ENCODE results near the gene ING4.

ING4 gene

DNA sequence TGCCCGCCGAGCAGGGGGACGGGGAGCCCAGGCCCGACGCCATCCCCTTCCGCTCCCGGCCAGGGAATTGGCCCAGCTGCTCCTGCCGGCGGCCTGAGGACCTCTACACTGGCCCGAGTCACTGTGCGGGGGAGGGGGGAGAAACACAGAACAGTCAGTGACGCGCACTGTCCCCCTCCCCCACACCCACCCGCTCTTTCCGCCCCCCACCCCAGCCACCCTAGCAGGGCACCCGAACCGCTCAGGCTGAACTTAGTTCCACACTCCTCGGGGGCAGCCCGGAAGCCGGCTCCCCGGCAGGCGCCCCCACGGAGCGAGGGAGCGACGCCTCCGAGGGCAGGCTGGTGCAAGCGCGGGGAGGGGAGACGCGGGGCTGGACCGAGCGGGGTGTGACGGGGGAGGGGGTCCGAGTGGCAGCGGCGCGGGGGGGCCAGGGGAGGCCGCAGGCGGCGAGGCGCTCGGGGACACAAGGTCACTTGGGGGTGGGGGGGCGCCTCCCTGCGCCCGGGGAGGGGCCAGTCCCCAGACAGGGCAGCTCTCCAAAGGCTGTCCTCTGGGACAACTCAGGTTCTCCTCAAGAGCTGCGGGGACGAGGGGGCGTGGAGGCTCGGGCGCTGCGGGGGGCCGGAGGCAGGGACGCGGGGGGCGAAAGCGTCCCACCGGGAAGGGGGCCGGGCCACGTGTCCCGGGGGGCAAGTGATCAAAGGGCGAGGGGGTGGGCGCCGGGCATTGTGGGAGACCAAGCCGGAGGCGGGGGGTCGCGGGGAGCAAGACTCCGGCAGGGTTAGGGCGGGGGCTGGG lies 56.4 kb downstream of the ING4 start:
- H3K27ac ChIP-seq = peak overlapping the region; percentile 89
- TF ChIP-seq, protein P1, sequence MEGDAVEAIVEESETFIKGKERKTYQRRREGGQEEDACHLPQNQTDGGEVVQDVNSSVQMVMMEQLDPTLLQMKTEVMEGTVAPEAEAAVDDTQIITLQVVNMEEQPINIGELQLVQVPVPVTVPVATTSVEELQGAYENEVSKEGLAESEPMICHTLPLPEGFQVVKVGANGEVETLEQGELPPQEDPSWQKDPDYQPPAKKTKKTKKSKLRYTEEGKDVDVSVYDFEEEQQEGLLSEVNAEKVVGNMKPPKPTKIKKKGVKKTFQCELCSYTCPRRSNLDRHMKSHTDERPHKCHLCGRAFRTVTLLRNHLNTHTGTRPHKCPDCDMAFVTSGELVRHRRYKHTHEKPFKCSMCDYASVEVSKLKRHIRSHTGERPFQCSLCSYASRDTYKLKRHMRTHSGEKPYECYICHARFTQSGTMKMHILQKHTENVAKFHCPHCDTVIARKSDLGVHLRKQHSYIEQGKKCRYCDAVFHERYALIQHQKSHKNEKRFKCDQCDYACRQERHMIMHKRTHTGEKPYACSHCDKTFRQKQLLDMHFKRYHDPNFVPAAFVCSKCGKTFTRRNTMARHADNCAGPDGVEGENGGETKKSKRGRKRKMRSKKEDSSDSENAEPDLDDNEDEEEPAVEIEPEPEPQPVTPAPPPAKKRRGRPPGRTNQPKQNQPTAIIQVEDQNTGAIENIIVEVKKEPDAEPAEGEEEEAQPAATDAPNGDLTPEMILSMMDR (conservative IDR thresholded peaks at IDR 0.05; ENCODE audit: low read depth) = no peak
- ChIA-PET POLR2A (ENCODE audit: low non-redundant PET) (interaction anchor here (0.5 to 0.7 kb wide), 4 partner anchors 32 to 231 kb away, joined by 3 to 4 read pairs (median 3); partner anchors contain the start of gene COPS7A), CTCF (interaction anchor here (0.7 kb wide), 1 partner anchor 219 kb away, joined by 3 read pairs; no protein-coding TSS in a partner anchor)
- no peak for DNase-seq (ENCODE audit: low spot score)

DNA sequence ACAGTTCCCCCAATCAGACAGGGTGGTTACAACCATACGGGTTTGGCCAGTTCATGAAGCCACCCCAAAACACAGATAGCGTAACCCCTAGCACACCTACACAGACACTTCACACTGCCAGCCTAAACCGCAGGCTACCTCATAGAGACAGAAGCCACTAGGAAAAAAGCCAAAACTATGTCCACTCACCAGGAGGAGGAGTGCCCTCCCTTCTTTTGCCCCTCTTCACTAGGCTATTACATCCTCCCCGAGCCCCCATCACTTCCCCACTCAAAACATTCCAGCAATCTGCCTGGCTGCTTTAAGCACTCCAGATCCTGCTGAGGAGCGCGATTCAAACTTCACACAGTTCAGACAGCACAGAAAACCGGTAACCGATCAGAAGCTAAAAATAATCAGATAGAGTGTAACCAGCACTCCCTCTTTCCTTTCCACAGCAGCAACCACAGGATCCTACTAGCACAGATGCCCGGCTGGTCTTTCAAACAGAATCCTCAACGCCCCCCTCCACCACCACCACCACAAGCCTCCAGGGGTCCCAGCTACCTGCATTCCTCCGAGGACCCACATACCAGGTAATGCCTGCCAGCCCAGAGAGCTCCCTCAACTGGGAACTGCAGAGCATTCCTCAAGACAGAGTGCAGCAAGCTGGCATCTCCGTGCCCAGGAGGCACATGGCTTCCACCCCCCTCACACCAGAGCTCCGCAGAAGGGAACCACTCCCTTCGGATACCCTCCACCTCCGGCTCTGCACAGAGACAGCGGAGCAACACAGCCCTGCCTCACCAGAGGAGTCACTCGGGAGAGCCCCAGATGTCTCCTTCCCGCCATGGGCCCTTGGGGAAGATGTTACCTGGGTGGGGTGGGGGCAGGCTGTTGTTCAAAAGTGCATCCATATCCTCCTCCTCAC lies 57.2 kb downstream of the ING4 start:
- ChIA-PET POLR2A (ENCODE audit: low non-redundant PET) (interaction anchor here (0.5 kb wide), 1 partner anchor 33 kb away, joined by 4 read pairs; no protein-coding TSS in a partner anchor), CTCF (interaction anchor here (0.6 to 0.7 kb wide), 2 partner anchors 30 to 219 kb away, joined by 3 read pairs; no protein-coding TSS in a partner anchor)
- TF ChIP-seq, protein P1 (conservative IDR thresholded peaks at IDR 0.05; ENCODE audit: low read depth) = no peak
- DNase-seq (ENCODE audit: low spot score) = peak; percentile 33
- H3K27ac ChIP-seq = peak overlapping the region; percentile 89

DNA sequence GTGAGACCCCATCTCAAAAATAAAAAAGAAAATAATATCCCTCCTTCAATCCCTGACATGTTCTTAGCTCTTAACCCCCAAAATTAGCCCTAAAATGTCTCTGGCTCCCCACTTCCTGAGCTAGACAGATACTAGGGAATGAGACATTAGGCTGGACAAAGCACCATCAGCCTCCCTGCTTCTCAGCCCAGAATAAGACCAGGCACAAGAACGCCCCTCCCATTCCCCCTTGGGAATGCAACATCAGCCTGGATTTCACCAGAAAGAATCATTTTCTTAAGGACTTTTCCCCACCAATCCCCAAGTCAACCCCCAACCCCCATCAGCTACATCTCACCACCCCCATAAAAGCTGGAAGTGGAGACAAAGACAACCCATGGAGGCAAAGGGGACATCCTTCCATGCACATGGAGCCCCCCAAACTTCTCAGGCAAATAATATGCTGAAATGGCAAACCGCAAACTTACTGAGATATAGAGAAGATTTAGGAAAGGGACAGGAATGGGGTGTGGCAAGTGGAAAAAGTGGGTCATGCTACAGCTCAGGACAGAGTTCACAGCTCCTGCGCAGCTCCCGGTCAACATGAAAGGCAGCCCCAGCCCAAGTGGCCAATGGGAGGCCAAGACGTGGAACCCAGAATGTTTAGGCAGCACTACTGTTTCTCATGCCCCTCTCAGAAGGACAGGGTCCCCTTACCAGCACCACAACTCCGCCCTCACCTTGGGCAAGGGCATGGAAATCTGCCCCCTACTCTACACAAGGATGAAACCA lies 58.5 kb downstream of the ING4 start:
- TF ChIP-seq, protein P1 (conservative IDR thresholded peaks at IDR 0.05; ENCODE audit: low read depth) = no peak
- ChIA-PET CTCF (interaction anchor here (0.6 kb wide), 1 partner anchor 106 kb away, joined by 4 read pairs; no protein-coding TSS in a partner anchor), POLR2A (ENCODE audit: low non-redundant PET) (no interaction called here)
- no peak for DNase-seq (ENCODE audit: low spot score)
- peak overlapping the region; percentile 65 for H3K27ac ChIP-seq

DNA sequence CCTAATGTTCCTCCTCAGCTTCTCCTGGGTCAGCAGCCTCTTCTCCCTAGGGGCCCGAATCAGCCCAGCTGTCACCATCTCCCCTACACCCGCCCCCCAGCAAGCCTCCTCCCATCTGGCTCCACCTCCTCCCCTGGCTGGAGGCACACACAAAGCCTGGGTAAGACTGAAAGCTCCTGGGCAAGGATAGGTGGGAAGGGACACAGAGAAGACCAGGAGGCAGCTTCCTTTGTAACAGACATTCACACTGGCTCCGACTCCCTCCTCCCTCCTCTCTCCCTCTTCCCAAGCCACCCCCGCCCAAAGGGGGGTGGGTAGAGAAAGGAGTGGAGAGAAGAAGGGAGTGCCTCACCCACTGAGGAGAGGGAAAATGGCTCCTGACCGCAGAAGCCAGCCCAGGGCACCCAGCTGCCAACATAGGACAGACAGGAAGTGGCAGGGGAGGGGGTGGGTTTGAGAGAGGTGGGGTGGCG lies 59.8 kb downstream of the ING4 start:
- TF ChIP-seq, protein P1 (conservative IDR thresholded peaks at IDR 0.05; ENCODE audit: low read depth) = no peak
- POLR2A ChIA-PET (ENCODE audit: low non-redundant PET) = no interaction called here
- no peak for DNase-seq (ENCODE audit: low spot score)
- peak overlapping the region; percentile 65 for H3K27ac ChIP-seq
- CTCF ChIA-PET = interaction anchor here (0.9 kb wide), 1 partner anchor 46 kb away, joined by 4 read pairs; no protein-coding TSS in a partner anchor

DNA sequence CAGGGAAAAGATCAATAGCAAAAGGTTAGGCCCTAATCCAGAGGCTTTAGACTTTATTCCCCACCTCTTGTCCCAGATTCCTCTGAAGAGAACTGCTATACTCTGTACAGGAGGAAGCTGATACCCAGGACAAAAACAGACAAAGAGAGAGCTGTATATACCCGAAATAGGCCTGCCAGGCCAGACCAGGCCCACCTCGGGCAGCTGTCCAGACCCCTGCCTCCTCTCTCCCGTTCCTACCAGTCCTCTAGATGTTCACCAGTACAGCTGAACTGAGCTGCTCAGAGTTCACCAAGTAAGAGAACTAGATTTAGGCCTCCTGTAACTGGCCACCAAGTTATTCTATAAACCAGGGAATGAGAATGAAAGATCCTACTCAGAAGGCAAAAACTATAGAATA lies 60.4 kb downstream of the ING4 start:
- TF ChIP-seq, protein P1 (conservative IDR thresholded peaks at IDR 0.05; ENCODE audit: low read depth) = no peak
- peak overlapping the region; percentile 65; the same call in 1 of the 2 replicates for H3K27ac ChIP-seq
- CTCF ChIA-PET = interaction anchor here (0.6 to 0.9 kb wide), 3 partner anchors 11 to 48 kb away, joined by 4 to 6 read pairs (median 4); no protein-coding TSS in a partner anchor
- POLR2A ChIA-PET (ENCODE audit: low non-redundant PET) = no interaction called here
- no peak for DNase-seq (ENCODE audit: low spot score)

Data from RWPE1 (cell line).